Left lobe of liver (tissue), 2 donors: ENCODE data around the gene BTG3. TPM values are rescaled to one million over a fixed set of nuclear protein-coding genes. Genes with fewer than 3 reads are reported as not detected.
A peak's percentile ranks its signal among the peaks of the same experiment; 100 is the strongest.

Experiments
- ATAC-seq: fragments of 200-7000 bp; cut with Tn5 transposase; one replicate; pipeline ENCODE4 v1.9.1; 2020; ENCODE audit warnings: mild to moderate bottlenecking, moderate library complexity
- DNase-seq: peaks from one replicate; pipeline ENCODE4 v3.0.0-alpha.2; 2020; ENCODE audit warnings: low spot score
- total RNA-seq: library from RNA; stranded (reverse); gene quantifications from one replicate; pipeline ENCODE4 v1.2.1, GENCODE V29; 2021
- donor health status: DM: no; HTN: no; CAD: no; lungs with moderate emphysema.
- donor health status: DM: no; HTN: yes; CAD: no.

The BTG3 gene, protein sequence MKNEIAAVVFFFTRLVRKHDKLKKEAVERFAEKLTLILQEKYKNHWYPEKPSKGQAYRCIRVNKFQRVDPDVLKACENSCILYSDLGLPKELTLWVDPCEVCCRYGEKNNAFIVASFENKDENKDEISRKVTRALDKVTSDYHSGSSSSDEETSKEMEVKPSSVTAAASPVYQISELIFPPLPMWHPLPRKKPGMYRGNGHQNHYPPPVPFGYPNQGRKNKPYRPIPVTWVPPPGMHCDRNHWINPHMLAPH
- 1.3 TPM for total RNA-seq

- peak; percentile 78 for DNase-seq
- ATAC-seq: peak; percentile 92
Measured at GRCh38 chr21:17612565-17613241, at the start of gene BTG3. Gene BTG3, minus strand, starts transcription at chr21:17612901. Its CDS starts 3,757 bp downstream, at chr21:17609144.

DNA sequence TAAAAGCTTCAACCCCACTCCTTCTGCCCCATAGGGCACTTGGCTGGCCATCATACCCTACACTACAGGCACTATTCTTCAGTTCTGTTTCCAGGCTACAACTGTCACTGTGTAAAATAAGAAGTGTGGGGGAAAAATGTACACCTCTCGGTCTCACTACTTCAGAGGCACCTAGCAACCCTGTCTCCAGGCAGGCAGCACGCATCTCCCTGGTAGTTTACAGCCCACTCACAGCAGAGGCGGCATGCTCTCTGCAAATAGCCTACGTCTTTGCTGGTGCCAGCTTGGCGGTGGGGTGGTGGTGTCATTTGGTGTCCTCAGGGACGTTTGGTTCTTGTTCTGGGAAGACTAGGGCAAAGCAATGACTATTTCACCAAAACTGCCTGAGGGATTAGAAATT, 48.2 kb upstream of the BTG3 start:
- ATAC-seq: no peak

GRCh38 chr21:17660452-17660851, 47.8 kb upstream of the BTG3 start:
- ATAC-seq (no peak), DNase-seq (no peak)

More for the DNA sequence above, 48.2 kb upstream of the BTG3 start:
- no peak for DNase-seq

GRCh38 chr21:17658931-17659330, 46.2 kb upstream of the BTG3 start:
- DNase-seq (no peak), ATAC-seq (no peak)

GRCh38 chr21:17651526-17651925, 38.8 kb upstream of the BTG3 start:
- DNase-seq (no peak), ATAC-seq (no peak)

DNA sequence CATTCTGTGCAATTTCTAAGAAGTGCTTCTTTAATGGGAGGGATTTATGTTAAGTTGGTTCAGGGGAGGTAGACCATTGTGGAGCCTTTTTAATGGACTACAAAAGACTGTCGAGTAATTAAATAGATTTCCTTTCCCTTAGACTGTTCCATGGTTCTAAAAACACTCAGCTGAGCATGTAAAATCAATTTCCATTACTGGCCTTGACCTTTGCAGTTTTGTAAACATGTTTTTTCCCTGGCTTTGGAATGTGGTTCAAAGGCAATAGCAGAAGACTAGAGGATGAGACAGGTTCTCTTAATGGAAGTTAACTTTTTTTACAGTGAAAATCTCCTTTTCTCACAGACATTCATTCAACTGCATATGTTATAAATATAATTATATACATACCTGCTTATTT, 37.6 kb upstream of the BTG3 start:
- DNase-seq: no peak
- ATAC-seq: no peak

DNA sequence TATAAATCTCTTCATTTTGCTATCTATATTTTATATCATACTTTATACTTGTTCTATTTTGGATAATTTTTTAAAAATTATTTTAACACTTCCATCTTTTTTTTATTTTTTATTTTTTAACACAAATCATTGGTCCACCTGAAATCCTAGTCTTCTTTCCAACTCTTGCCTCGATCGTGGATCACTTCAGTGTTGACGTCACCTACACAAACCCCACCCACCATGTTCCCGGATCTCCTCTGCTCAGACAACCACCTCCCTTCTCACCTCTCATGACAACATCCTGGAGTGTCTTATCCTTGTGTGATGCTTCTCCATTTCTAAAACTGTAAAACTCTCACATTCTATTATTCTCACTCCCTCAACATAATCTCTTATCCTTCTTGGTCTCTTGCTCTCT, 34.1 kb upstream of the BTG3 start:
- DNase-seq (no peak), ATAC-seq (no peak)

DNA sequence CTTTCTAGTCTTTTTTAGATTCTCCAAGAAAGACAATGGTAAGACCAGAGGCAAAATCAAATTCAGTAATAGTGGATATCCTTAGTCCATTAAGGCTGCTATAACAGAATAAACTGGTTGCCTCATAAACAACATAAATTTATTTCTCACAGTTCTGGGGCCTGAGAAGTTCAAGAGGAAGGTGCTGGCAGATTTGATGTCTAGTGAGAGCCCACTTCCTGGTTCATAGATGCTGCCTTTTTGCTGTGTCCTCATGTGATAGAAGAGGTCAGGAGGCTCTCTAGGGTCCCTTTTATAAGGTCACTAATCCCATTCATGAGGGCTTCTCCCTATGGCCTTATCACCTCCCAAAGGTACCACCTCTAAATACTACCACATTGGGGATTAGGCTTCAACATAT, 31.5 kb upstream of the BTG3 start:
- DNase-seq: no peak
- ATAC-seq: no peak

DNA sequence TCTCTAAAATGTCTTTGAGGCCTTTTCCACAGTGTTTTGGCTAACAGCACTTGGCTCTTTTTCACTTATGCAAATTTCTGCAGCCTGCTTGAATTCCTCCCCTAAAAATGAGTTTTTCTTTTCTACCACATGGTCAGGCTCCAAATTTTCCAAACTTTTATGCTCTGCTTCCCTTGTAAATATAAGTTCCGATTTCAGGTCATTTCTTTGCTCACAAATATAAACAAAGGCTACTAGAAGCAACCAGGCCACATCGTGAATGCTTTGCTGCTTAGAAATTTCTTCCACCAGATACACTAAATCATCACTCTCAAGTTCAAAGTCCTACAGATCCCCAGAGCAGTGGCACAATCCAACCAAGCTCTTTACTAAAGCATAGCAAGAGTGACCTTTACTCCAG, 28.1 kb upstream of the BTG3 start:
- DNase-seq (no peak), ATAC-seq (no peak)

- no peak for ATAC-seq
- DNase-seq: no peak
Measured at GRCh38 chr21:17636711-17637110, 24.0 kb upstream of the BTG3 start.

- ATAC-seq (no peak), DNase-seq (no peak)
Measured at GRCh38 chr21:17631195-17631594, 18.5 kb upstream of the BTG3 start.

DNA sequence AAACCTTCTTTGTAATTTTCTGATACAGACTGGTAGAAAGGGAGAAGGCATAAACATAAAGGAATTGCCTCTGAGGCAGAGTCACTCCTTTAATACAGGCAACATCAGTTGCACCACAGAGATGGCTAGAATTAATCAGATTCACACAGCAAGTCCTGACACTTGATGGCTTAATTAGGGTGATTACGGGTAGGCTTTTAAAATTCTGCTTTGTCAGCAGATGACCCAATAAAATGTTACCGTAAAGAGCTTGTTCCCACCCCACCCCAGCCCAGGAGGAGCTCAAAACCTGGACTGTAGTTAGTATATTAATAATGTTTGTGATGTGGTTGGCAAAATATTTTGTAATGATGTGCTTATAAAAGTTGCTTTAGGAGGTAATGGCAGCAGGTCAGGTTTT, 9.3 kb upstream of the BTG3 start:
- DNase-seq (no peak), ATAC-seq (no peak)

DNA sequence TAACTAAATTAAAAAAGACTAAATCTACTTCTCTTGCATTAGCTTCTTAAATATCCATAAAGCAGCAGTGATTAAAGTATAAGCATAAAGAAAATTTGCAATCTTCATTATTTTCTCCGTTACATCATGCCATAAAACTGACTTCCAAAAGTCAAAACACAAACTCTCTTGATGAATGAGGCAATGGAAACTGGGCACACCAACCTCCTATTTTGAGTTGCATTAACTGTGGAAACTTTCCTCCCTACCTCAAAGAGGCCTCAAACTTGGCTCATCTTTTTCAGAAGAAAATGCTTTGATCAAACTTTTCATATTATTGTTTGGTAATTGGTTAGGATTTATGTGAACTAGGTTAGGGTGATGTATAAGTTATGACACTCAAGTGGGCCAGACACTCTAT, 4.1 kb upstream of the BTG3 start:
- no peak for DNase-seq
- ATAC-seq: no peak

- ATAC-seq: peak; percentile 18
- no peak for DNase-seq
Measured at GRCh38 chr21:17613242-17613676, 558 bp upstream of the BTG3 start.

DNA sequence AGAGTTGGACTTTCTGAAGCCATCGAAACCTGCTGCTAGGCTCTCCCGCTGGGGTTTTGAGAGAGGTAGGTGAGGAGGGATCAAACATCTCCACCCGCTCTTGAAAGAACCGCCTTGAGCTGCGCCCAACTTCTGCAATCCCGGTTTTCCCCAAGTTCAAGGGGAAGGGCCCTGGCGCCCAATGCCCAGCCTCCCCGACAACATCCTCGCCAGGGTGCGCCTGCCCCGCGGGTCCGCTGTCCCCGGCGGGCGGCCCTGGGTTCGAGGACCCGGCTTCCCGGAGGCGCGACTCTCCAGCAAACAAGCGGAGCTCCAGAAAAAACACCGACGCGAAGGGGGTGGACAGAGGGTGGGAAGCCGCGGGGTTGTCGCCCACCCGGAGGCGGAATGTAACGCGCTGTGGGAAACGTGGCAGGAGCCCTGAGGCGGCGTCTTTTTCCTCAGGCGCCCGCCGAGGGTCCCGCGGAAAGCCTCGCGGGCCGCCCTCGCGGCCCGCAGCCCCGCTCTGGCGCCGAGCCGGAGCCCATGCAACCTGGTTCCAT, 607 bp downstream of the BTG3 start:
- DNase-seq (peak; percentile 51), ATAC-seq (peak; percentile 35)

DNA sequence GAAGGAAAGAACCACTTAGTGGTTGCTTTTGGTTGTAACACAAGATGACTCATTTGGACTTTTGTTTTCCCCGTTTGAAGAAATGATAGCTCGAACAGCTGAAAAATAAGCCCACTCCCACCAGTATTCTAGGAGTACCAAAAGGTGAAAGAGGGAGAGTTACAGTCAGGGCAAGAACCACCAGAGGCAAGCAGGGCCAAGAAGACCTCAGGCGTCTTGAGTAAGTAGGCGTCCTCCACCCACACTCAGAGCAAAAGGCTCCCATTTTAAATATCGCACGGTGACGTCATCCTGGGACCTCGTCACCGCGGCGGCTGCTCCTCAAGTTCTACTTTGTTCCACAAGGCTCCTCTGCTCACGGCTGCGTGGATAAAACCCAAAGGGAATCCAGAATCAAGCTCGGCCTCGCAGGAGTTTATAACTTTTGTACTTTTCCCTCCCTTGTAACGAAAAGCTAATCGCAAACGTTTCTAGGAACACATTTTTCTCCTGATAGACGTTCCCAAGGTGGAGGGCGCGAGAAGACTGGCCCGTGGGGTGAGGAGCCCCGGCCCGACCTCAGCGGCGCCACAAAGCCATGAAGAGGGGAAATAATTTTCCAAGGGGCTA, 1.2 kb downstream of the BTG3 start:
- ATAC-seq (peak; percentile 41), DNase-seq (peak; percentile 58)

DNA sequence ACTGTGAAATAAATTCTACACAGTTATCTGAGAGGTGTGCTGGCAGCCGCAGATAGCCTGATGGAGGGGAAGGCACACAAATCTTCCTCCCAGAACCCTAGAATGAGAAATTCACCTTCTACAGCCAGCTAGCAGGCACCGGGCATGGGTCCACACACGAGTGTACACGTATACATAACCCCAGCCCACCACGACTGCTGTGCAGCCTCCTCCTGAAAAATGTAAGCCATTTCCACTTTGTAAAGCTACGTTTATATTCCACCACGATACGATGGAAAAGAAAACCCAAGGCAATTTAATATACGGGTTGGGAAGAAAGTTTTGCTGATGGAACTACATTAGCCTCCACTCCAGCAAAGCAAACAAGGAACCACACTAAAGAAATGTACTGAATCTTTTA, 1.8 kb downstream of the BTG3 start:
- no peak for ATAC-seq
- DNase-seq: no peak

DNA sequence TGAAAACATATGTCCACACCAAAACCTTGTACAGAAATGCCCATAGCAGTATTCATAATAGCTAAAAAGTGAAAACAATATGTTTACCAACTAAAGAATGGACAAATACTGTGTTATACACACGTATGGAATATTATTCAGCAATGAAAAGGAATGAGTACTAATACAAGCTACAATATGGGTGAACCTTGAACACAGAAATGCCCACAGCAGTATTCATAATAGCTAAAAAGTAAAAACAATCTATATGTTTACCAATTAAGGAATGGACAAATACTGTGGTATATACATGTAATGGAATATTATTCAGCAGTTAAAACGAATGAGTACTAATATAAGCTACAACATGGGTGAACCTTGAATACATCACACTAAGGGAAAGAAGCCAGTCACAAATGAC, 3.0 kb downstream of the BTG3 start:
- DNase-seq (no peak), ATAC-seq (no peak)

DNA sequence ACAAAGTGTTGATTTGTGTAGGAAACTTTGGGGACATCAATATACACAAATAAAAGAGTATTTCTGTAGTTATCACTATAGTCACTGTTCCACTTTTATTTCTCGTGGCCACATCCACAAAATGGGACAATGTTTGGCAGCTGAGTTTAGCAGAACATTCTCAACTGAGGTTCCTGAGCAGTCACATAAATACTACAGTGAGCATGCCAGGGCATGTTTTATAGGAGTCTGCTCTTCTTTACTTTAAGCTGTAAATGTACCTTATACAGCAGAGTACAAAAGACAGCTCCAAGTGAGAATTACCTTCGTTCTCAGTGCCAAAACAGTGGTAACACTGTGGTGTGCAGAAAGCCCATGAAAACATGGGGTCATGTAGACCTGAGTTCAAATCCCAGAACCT, 5.0 kb downstream of the BTG3 start:
- no peak for DNase-seq
- no peak for ATAC-seq

- ATAC-seq: no peak
- DNase-seq: no peak
Measured at GRCh38 chr21:17602874-17603273, 9.8 kb downstream of the BTG3 start.

DNA sequence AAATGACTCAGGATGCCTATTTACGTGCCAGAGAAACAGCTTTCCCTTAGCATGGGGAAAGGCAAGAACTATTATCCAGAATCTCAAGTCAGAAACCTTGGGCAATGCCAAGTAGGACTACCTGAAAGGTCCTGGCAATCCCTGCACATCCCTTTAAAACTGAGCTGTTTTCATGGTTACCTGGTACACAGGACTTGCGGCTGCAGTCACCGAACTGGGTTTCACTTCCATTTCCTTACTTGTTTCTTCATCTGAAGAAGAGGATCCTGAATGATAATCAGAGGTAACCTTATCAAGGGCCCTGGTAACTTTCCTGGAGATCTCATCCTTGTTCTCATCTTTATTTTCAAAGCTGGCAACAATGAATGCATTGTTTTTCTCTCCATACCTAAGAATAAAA, 14.3 kb downstream of the BTG3 start:
- DNase-seq (no peak), ATAC-seq (no peak)

GRCh38 chr21:17597680-17598079, 15.0 kb downstream of the BTG3 start:
- DNase-seq (no peak), ATAC-seq (no peak)
